NOMO-1 treated with dmso at 0.1 percent for 144 hours (cell line): ENCODE measurements around the gene TSEN2.

ENCODE experiments used
- DNase-seq: peaks from one replicate; lab custom pipeline; 2025; ENCODE audit not compliant: unreplicated experiment; lab: John Stamatoyannopoulos, UW

TSEN2 gene

GRCh38 chr3:12582730-12583129 lies 98.5 kb downstream of the TSEN2 start:
- no peak for DNase-seq
